Activated CD4-positive, alpha-beta T cell treated with anti-CD3 and anti-CD28 coated beads, Interleukin-2, amount 10 ng/mL, durations not matched to agents 24 days and 14 days (primary cell): ENCODE measurements around the gene MSH3. TPM values are rescaled to one million over a fixed set of nuclear protein-coding genes. Genes with fewer than 3 reads are reported as not detected.

Source experiments
- DNase-seq: peaks from one replicate; pipeline ENCODE4 v3.0.0; 2022
- H3K27ac Mint-ChIP-seq: one replicate; pipeline ENCODE4 v1.8.0; 2022; ENCODE audit warnings: mild to moderate bottlenecking, mixed read lengths
- H3K27me3 Mint-ChIP-seq: one replicate; pipeline ENCODE4 v1.8.0; 2022; ENCODE audit warnings: mixed read lengths
- H3K36me3 Mint-ChIP-seq: one replicate; pipeline ENCODE4 v1.8.0; 2022; ENCODE audit warnings: low read depth, mild to moderate bottlenecking, mixed read lengths
- H3K4me1 Mint-ChIP-seq: one replicate; pipeline ENCODE4 v1.8.0; 2021; ENCODE audit warnings: mixed read lengths
- H3K4me3 Mint-ChIP-seq: one replicate; pipeline ENCODE4 v1.8.0; 2022; ENCODE audit warnings: mild to moderate bottlenecking, moderate library complexity, mixed read lengths
- H3K9me3 Mint-ChIP-seq: one replicate; pipeline ENCODE4 v1.8.0; 2021; ENCODE audit warnings: mixed read lengths
- intact Hi-C: fragments of 100-400 bp; cut with micrococcal nuclease; formaldehyde crosslinking; loops from one replicate; pipeline ENCODE4 v1.15.1; 2023
- total RNA-seq: library from RNA; stranded (reverse); gene quantifications from 2 replicates; pipeline ENCODE4 v1.2.3, GENCODE V29; 2022

Gene MSH3
- total RNA-seq, 1 donor from 2014 or later: 21.1 TPM

- Mint-ChIP-seq H3K4me1 (peaks cover 9% of the 10 kb centered on the region), H3K36me3 (peaks cover 2% of the 10 kb centered on the region), H3K9me3 (peaks cover 8% of the 10 kb centered on the region), H3K27ac (no peak overlapping the region), H3K4me3 (no peak overlapping the region), H3K27me3 (no peaks in the 10 kb centered on the region)
- DNase-seq: no peak
- intact Hi-C loops: no loop called here
Measured at GRCh38 chr5:80917631-80918030, 263.2 kb downstream of the MSH3 start.

GRCh38 chr5:80919678-80920196 lies 265.3 kb downstream of the MSH3 start:
- Mint-ChIP-seq H3K4me3 (no peak overlapping the region), H3K9me3 (peaks cover 8% of the 10 kb centered on the region), H3K27me3 (no peaks in the 10 kb centered on the region), H3K36me3 (peaks cover 2% of the 10 kb centered on the region), H3K27ac (no peak overlapping the region), H3K4me1 (peaks cover 9% of the 10 kb centered on the region)
- no peak for DNase-seq
- intact Hi-C loops: no loop called here

- no peak overlapping the region for H3K27ac Mint-ChIP-seq
- H3K4me1 Mint-ChIP-seq: peaks cover 9% of the 10 kb centered on the region
- H3K27me3 Mint-ChIP-seq: no peaks in the 10 kb centered on the region
- intact Hi-C loops: no loop called here
- no peak overlapping the region for H3K4me3 Mint-ChIP-seq
- H3K36me3 Mint-ChIP-seq: peaks cover 2% of the 10 kb centered on the region
- peaks cover 8% of the 10 kb centered on the region for H3K9me3 Mint-ChIP-seq
- no peak for DNase-seq
Measured at GRCh38 chr5:80920333-80920732, 265.9 kb downstream of the MSH3 start.

GRCh38 chr5:80921026-80921425 lies 266.6 kb downstream of the MSH3 start:
- H3K36me3 Mint-ChIP-seq: peaks cover 2% of the 10 kb centered on the region
- peaks cover 9% of the 10 kb centered on the region for H3K4me1 Mint-ChIP-seq
- intact Hi-C loops: no loop called here

GRCh38 chr5:80925931-80926330 lies 271.5 kb downstream of the MSH3 start:
- H3K9me3 Mint-ChIP-seq: peaks cover 3% of the 10 kb centered on the region
- H3K27ac Mint-ChIP-seq: no peak overlapping the region
- DNase-seq: no peak
- H3K4me1 Mint-ChIP-seq: no peaks in the 10 kb centered on the region
- no peaks in the 10 kb centered on the region for H3K27me3 Mint-ChIP-seq
- intact Hi-C loops: no loop called here
- peaks cover 2% of the 10 kb centered on the region for H3K36me3 Mint-ChIP-seq
- H3K4me3 Mint-ChIP-seq: no peak overlapping the region

More at GRCh38 chr5:80921026-80921425, 266.6 kb downstream of the MSH3 start:
- Mint-ChIP-seq H3K27ac (no peak overlapping the region), H3K27me3 (no peaks in the 10 kb centered on the region), H3K4me3 (no peak overlapping the region), H3K9me3 (peaks cover 8% of the 10 kb centered on the region)
- DNase-seq: no peak

Other genes starting within 250 kb of the MSH3 start
- gene ZFYVE16, start 246.6 kb upstream of the MSH3 start, total RNA-seq: 8.1 and 9.4 TPM in 2 replicates
- gene FAM151B, start 166.6 kb upstream of the MSH3 start, total RNA-seq: 0.23 TPM in 1 of 2 replicates, not detected in the other
- gene ANKRD34B, start 84.4 kb upstream of the MSH3 start, total RNA-seq: not detected in 2 replicates
- 66.5 and 73.4 TPM in 2 replicates for gene DHFR, start 331 bp downstream of the MSH3 start, total RNA-seq